NOMO-1 treated with dmso at 0.1 percent for 144 hours (cell line): Measurements from ENCODE around the gene IL6.
"Not testable (repeated sequence)": the region's sequence is repeated elsewhere in the genome, so short reads cannot be mapped to it uniquely, and the experiment has no call there.

Source experiments
- DNase-seq: peaks from one replicate; lab custom pipeline; 2025; ENCODE audit not compliant: unreplicated experiment; lab: John Stamatoyannopoulos, UW

The IL6 gene

DNA sequence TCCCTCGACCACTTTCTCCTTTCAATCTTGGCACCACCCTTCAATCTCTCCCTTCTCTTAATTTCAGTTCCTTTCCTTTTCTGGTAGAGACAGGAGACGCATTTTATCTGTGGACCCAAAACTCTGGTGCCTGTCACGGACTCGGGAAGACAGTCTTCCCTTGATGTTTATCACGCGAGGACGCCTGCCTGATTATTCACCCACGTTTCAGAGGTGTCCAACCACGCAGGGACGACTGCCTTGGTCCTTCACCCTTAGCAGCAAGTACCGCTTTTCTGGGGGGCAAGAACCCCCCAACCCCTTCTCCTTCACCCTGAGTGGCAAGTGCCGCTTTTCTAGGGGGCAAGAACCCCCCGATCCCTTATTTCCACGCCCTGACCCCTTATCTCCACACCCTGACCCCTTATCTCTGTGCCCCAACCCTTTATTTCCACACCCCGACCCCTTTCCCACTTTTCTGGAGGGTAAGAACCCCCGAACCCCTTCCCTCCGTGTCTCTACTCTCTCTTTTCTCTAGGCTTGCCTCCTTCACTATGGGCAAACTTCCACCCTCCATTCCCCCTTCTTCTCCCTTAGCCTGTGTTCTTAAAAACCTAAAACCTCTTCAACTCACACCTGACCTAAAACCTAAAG is 22.9 kb upstream of the IL6 start:
- DNase-seq: not testable (repeated sequence)

DNA sequence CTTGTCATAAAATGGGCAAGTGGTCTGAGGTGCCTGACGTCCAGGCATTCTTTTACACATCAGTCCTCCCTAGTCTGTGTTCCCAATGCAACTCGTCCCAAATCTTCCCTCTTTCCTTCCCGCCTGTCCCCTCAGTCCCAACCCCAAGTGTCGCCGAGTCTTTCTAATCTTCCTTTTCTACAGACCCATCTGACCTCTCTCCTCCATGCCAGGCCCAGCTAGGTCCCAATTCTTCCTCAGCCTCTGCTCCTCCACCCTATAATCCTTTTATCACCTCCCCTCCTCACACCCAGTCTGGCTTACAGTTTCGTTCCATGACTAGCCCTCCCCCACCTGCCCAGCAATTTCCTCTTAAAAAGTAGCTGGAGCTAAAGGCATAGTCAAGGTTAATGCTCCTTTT is 22.3 kb upstream of the IL6 start:
- DNase-seq: not testable (repeated sequence)

DNA sequence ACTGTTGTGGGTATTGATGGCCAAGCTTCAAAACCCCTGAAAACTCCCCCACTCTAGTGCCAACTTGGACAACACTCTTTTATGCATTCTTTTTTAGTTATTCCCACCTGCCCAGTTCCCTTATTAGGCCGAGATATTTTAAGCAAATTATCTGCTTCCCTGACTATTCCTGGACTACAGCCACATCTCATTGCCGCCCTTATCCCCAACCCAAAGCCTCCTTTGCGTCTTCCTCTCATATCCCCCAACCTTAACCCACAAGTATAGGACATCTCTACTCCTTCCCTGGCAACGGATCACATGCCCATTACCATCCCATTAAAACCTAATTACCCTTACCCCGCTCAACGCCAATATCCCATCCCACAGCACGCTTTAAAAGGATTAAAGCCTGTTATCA is 21.1 kb upstream of the IL6 start:
- not testable (repeated sequence) for DNase-seq

DNA sequence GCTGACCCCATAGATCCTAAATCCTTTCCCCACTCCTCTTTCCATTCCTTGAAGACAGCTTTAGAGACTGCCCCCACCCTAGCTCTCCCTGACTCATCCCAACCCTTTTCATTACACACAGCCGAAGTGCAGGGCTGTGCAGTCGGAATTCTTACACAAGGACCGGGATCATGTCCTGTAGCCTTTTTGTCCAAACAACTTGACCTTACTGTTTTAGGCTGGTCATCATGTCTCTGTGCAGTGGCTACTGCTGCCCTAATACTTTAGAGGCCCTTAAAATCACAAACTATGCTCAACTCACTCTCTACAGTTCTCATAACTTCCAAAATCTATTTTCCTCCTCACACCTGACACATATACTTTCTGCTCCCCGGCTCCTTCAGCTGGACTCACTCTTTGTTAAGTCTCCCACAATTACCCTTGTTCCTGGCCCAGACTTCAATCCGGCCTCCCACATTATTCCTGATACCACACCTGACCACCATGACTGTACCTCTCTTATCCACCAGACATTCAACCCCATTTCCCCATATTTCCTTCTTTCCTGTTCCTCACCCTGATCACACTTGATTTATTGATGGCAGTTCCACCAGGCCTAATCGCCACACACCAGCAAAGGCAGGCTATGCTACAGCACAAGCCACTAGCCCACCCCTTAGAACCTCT is 19.8 kb upstream of the IL6 start:
- DNase-seq: not testable (repeated sequence)

DNA sequence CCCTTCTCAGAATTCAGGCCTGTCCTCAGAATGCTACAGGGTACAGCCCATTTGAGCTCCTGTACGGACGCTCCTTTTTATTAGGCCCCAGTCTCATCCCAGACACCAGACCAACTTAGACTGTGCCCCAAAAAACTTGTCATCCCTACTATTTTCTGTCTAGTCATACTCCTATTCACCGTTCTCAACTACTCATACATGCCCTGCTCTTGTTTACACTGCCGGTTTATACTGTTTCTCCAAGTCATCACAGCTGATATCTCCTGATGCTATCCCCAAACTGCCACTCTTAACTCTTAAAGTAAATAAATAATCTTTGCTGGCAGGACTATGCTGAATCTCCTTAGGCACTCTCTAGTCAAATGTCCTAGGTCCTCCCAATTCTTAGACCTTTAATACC is 18.8 kb upstream of the IL6 start:
- not testable (repeated sequence) for DNase-seq

DNA sequence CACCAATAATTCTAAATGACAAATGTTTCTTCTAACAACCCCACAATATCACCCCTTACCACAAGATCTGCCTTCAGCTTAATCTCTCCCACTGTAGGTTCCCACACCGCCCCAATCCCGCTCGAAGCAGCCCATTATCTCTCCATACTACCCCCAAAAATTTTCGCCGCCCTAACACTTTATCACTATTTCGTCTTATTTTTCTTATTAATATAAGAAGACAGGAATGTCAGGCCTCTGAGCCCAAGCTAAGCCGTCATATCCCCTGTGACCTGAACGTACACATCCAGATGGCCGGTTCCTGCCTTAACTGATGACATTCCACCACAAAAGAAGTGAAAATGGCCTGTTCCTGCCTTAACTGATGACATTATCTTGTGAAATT is 18.3 kb upstream of the IL6 start:
- not testable (repeated sequence) for DNase-seq

DNA sequence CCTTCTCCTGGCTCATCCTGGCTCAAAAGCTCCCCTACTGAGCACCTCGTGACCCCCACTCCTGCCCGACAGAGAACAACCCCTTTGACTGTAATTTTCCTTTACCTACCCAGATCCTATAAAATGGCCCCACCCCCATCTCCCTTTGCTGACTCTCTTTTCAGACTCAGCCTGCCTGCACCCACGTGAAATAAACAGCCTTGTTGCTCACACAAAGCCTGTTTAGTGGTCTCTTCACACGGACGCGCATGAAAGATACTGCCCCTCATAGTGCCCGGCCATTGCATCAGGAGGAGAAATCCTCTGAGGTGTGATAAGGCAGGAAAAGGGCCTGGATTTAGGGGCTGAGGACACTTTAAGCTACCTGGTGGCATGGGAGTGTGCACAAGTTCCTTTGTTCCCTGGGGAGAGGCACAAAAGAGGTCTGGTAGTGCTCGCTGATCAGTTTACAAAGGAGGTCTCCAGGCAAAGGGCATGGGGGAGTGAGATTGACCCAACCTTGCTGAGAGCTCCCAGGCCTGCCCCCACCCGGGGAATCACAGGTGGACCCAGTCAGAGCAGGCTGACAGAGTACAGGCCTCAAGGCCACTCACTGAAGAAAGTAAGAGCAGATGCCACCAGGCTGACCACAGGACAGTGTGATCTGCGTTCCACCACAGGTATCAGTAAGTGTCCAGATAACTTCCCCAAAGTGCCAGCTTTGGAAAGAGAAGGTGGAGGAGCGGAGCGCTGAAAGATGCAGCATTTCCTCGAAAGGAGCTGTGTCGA is 17.8 kb upstream of the IL6 start:
- not testable (repeated sequence) for DNase-seq

DNA sequence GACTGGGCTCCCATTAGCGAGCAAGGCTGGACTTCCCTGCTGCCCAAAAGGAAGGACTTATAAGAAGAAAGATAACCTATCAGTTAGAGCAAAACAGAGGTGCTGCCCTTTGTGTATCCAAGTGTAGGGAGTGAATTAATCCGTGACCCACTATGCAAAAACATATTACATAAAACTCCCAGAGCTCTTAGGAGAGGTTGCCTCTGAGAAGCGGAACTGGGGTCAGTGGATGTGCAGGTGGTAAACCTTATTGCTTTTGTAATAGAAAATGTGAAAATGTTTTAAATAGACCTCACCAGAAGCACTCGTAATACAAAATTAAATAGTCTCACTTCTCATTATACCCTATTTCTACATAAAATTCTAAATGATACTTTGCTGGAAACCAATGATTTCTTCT is 17.1 kb upstream of the IL6 start:
- DNase-seq: no peak

DNA sequence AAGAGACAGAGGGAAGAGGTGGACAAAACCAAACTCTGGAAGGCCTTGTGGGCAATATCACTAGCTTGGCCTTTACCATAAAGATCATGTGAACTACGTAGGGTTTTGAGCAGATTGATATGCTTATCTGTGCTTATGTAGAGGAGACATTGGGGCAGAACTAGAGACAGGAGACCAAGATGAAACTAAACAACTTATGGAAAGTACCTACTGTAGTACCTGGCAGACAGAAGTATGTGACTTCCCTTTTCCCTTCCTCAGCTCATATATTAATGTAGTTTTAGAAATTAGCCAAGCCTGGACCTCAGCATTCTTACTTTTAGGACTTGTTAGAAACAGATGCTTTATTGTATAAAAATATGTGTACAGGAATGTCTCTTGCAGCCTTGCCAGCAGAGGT is 14.0 kb upstream of the IL6 start:
- DNase-seq: no peak

DNA sequence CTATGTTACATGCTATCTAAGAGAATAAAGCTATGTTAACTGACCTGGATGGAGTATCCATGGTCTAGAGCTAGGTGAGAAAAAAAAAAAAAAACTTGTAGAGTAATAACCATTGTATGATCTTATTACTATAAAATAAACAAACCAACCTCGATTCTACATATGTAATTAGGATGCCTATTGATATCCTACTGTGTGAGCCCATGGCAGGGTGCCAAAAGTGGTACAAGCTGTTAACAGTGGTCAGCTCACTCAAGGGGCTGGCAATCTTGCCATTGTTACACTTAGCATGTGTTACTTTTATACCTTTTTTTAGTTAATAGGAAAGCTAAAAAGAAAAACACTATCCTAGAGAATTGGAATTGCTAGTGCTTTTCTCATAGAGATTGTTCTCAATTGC is 13.5 kb upstream of the IL6 start:
- DNase-seq: no peak

DNA sequence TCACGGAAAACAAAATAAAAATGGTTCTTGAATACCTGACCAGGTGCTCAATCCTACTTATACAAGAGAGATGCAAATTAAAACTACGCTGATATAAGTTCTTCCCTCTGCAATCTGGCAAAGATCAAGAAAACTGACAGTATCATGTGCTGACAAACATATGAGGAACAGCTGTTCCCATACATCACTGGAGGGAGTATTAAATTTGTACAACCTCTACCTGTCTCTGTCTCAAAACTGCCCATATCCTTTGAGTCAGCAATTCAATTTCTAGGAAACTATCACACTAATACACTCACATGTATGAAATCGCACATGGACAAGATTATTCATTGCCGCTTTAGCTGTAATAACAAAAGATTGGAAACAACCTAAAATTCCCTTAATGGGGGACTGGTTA is 11.0 kb upstream of the IL6 start:
- no peak for DNase-seq

DNA sequence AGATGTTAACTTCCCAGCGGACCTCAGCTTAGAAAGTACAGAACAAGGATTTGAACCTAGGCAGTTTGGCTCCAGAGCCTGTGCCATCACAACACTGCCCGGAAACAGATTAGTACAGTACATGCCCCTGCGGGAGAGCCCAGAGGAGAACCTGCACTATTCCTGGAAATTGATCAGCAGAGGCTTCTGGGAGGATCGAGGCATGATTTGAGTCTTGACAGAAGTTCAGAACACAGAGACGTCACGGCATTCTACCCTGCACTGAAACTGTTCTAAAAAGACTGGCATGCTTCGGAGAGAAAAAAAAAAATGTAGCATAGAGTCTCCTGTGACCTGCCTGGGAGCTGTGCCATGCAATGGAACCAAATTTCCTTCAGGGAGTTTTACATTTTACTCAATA is 9.2 kb upstream of the IL6 start:
- no peak for DNase-seq

DNA sequence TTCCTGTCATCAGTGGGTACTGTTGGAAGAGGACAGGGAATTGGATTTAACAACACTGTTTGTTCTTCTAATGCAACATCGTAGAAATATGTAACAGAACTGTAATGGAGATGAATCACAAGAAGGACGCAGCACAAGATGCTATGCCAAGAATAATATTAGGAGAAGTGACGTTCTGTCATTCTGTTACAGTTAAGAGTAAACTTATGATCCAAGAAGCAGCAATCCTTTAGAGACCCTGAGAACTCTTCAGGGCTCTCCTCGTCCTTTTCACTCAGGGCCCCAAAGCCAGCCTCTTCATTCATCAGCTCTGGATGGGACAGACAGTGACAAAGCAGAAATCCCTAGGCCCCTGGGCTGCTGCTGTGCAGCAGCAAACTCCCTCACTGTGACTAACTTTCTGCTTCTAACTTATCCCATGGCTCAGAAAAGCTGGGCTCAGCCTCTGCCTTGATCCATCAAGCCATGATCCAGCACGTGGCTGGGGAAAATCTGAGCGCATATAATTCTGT is 8.7 kb upstream of the IL6 start:
- DNase-seq: no peak

DNA sequence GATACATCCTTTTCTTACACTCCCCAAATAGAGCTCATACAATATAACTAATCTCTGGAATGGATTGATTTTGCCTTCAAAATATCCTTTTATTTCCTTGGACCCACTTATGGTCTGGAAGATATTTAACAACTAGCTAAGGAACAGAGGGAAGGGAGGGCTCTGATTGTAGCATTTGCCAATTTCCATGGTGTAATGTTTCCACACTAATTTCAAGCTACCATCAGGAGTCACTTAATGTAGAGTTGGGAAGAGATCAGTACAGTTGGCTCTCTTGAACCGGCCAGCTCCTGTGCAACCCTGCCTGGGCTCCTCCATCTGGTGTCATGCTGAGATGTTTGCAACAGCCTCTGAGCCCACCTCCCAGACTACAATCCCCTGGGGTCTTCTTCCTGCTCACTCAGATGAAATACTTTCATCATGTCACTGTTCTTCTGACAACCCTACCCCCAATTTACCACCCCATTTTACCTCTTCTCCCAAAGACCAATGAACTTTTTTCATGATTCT is 8.0 kb upstream of the IL6 start:
- DNase-seq: no peak

DNA sequence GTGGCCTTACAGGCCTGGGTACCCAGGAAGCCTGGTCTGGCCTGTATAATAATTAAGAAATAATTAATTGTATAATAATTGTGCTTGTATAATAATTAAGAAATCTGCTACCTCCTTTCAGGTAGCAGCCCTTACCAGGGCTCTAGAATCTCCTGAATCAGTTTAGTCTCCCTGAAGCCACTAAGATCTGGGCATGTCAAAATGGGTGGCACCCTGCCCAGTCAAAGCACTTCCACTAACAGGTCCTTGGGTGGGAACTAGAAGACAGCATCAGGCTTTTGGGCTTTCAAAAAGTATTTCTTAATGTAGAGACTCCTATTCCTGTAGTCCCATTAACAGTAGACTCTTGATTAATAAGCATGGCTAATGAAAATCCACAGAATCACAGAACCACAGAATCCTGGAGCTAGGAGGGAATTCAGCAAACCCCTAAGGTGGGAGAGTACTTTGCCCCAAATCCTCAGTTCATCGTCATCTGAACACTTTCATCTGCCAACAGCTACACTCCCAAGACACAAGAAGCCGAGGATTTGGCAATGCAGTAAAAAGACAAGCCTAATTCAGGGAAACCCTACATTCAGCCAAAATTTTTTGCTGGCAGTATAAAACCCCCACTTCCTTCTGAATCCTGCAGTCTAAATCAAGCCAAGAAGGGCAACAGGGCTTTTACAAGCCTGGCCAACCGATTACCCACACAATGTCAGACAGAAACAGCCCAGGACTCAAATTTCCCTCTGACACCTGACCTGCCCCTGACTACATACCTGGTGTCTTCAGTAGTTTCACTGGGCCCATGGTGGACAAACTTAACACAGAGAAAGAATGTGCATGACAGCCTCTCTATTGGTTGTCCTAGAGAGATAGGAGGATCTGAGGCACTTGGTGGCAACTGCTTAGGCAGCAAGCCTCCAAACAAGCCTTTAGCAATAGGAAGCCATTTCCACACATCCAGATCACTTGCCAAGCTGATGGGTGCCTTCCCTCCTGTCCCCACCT is 5.9 kb upstream of the IL6 start:
- DNase-seq: no peak

DNA sequence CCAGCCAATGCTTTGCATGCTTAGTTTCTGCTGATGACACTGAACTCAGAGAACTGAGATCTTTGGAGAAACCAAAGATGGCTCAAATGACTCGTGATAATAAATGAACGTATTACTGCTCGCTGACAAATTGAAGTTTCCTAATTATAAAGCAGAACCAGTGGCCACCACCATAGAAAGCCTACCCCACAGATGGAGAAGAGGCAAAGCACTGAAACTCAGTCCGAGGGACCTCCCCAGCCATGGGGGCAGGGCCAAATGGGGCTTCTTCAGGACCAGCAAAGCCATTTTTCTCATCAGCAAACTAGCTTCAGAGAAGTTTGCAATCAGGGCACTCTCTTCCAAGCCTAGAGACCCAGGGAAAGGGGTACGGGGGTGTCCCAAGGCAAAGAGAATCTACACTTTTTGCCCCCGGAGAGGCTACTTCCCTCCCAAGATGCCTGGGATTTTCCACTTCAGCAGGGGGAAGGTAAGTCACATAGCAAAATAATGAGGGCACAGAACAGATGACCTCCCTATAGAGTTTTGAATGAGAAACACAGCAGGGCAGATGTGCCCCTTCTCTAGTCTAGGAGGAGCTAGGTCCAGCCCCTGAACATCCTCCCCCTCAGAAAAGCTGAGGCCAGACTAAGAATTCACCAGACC is 4.3 kb upstream of the IL6 start:
- DNase-seq: no peak

DNA sequence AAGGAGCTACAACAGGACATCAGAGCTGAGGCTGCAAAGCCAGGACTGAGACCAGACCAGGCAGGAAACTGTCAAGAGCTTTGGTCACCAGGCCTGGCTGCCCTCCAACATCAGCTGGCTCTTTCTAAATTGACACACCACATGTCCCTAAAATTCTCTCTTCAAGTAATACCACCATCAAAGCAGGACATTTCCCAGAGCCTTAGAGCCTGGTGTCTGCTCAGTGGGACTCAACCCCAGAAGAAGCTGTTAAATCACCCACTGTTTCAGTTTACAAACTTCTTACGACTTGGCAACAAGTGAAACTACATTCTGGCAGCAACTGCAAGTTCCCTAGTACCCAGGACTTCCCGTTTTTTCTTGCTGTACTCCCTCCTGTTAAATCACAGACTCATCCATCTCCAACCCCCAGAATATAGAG is 3.8 kb upstream of the IL6 start:
- DNase-seq: peak; percentile 68

DNA sequence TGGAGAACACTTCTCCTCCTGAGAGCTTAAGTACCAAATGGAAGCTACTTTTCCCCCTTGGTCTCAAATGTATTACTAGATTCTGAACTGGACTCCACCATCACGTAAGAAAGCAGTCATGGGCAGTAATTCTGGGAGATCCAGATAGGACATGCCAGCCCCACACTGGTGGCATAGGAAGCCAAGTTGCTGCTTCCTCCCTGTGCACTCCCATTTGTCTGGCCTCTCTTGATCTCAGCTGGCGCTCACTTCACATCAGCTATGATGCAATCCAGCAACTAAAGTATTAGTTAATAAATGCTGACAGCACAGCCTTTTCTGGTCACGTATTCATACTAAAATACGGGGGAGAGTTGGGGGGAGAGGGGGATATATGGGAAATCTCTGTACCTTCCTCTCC is 3.4 kb upstream of the IL6 start:
- DNase-seq: no peak

DNA sequence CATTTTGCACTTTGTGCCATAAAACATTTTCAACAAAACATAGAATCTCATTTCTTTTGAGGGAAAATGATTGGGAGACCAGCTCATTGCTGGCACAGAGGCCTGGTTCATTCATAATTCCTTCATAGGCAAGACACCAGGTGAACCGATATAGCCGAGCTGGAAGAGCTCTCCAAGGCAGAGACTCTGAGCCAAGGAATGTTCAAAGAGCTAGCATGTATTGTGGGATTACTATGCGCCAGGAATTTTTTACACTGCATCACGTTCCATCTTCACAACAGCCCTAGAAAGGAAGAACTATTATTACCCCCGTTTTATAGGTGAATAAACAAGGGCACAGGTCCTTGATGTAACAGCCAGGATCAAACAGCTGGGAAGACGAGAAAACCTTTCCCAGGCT is 2.1 kb upstream of the IL6 start:
- no peak for DNase-seq

DNA sequence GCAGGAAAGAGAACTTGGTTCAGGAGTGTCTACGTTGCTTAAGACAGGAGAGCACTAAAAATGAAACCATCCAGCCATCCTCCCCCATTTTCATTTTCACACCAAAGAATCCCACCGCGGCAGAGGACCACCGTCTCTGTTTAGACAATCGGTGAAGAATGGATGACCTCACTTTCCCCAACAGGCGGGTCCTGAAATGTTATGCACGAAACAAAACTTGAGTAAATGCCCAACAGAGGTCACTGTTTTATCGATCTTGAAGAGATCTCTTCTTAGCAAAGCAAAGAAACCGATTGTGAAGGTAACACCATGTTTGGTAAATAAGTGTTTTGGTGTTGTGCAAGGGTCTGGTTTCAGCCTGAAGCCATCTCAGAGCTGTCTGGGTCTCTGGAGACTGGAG is 1.4 kb upstream of the IL6 start:
- DNase-seq: no peak
